Suprapubic skin (tissue), 4 donors: ENCODE measurements around the gene F11. TPM values are rescaled to one million over a fixed set of nuclear protein-coding genes. Genes with fewer than 3 reads are reported as not detected.
"Not testable (repeated sequence)": the region's sequence is repeated elsewhere in the genome, so short reads cannot be mapped to it uniquely, and the experiment has no call there.

Source experiments
- DNase-seq, 2 donors: peaks; one replicate each; pipeline ENCODE4 v3.0.0-alpha.2; 2019; ENCODE audit warnings: low spot score in 2 of 2
- H3K27ac ChIP-seq: fragments of 200-600 bp; sonication (generic); one replicate; pipeline ENCODE4 v1.5.1; 2019
- H3K27me3 ChIP-seq: fragments of 200-600 bp; sonication (generic); one replicate; pipeline ENCODE4 v1.5.1; 2019
- H3K36me3 ChIP-seq: fragments of 200-600 bp; sonication (generic); one replicate; pipeline ENCODE4 v1.5.1; 2019
- H3K4me1 ChIP-seq: fragments of 200-600 bp; sonication (generic); one replicate; pipeline ENCODE4 v1.5.1; 2019
- H3K4me3 ChIP-seq: fragments of 200-600 bp; sonication (generic); one replicate; pipeline ENCODE4 v1.5.1; 2019; ENCODE audit warnings: mild to moderate bottlenecking
- H3K9me3 ChIP-seq: fragments of 200-600 bp; sonication (generic); one replicate; pipeline ENCODE4 v1.5.1; 2019
- CTCF ChIP-seq, 2 donors: fragments of 200-600 bp in 1 of 2; fragments of 450-650 bp in 1 of 2; sonication (generic) in 1 of 2; IDR thresholded peaks; one replicate each; pipeline ENCODE4 v1.5.1; 2016 to 2019; ENCODE audit warnings: antibody characterized with exemption in 2 of 2, mild to moderate bottlenecking in 1 of 2, moderate library complexity in 1 of 2
- EP300 ChIP-seq: sonication (generic); formaldehyde crosslinking; IDR thresholded peaks from one replicate; pipeline ENCODE4 v1.6.1; 2017; ENCODE audit warnings: antibody characterized with exemption
- POLR2A ChIP-seq, 2 donors: fragments of 450-650 bp; IDR thresholded peaks; one replicate each; pipeline ENCODE4 v1.6.1; 2017; ENCODE audit warnings: antibody characterized with exemption in 2 of 2, mild to moderate bottlenecking in 2 of 2, moderate library complexity in 2 of 2
- POLR2AphosphoS5 ChIP-seq, 3 donors: sonication (generic); formaldehyde crosslinking; IDR thresholded peaks; one replicate each; pipeline ENCODE4 v1.6.1; 2017; ENCODE audit warnings: antibody characterized with exemption in 3 of 3
- WGBS: methylation state at CpG from one replicate; pipeline ENCODE4 v1.1.5; 2018; 5-methylcytosine and 5-hydroxymethylcytosine counted together
- total RNA-seq, 4 donors: library from RNA; depleted of rRNA; stranded (reverse); fragments of >200 nt; gene quantifications; one replicate each; pipeline ENCODE4 v1.1.0, GENCODE V29; 2016

Gene F11
- total RNA-seq, 4 donors from 2014 or later = 0.51 TPM; not detected in 3

- DNase-seq = no peak
- TF ChIP-seq EP300 = no peak
- TF ChIP-seq POLR2A (IDR thresholded peaks at IDR 0.05) = no peak
- no peak for TF ChIP-seq POLR2AphosphoS5 (IDR thresholded peaks at IDR 0.05)
- TF ChIP-seq CTCF (IDR thresholded peaks at IDR 0.05) = no peak
- Histone ChIP-seq H3K27ac (no peak overlapping the region), H3K27me3 (no peaks in the 10 kb centered on the region), H3K4me1 (no peaks in the 10 kb centered on the region), H3K36me3 (no peaks in the 10 kb centered on the region), H3K4me3 (no peak overlapping the region), H3K9me3 (no peaks in the 10 kb centered on the region)
- 86% methylated on average over 4 of the region's 4 CpGs for WGBS
Measured at GRCh38 chr4:186236126-186236525, 29.9 kb upstream of the F11 start.

GRCh38 chr4:186240452-186240847, 25.5 kb upstream of the F11 start:
- no peak for TF ChIP-seq CTCF (IDR thresholded peaks at IDR 0.05)
- TF ChIP-seq POLR2A (IDR thresholded peaks at IDR 0.05) = no peak
- no peak for TF ChIP-seq EP300
- no peak for TF ChIP-seq POLR2AphosphoS5 (IDR thresholded peaks at IDR 0.05)
- Histone ChIP-seq H3K9me3 (no peaks in the 10 kb centered on the region), H3K36me3 (no peaks in the 10 kb centered on the region), H3K4me3 (no peak overlapping the region), H3K27me3 (no peaks in the 10 kb centered on the region), H3K27ac (no peak overlapping the region), H3K4me1 (no peaks in the 10 kb centered on the region)
- WGBS = 72% methylated on average over 7 of the region's 7 CpGs
- no peak for DNase-seq

GRCh38 chr4:186240848-186241491, 25.0 kb upstream of the F11 start:
- H3K9me3 ChIP-seq = peaks cover under 1% of the 10 kb centered on the region
- no peak for DNase-seq
- no peaks in the 10 kb centered on the region for H3K36me3 ChIP-seq
- WGBS = 76% methylated on average over 7 of the region's 7 CpGs
- H3K4me3 ChIP-seq = no peak overlapping the region
- H3K27ac ChIP-seq = no peak overlapping the region
- no peak for TF ChIP-seq POLR2AphosphoS5 (IDR thresholded peaks at IDR 0.05)
- TF ChIP-seq CTCF (IDR thresholded peaks at IDR 0.05) = no peak
- no peak for TF ChIP-seq POLR2A (IDR thresholded peaks at IDR 0.05)
- TF ChIP-seq EP300 = no peak
- no peaks in the 10 kb centered on the region for H3K4me1 ChIP-seq
- no peaks in the 10 kb centered on the region for H3K27me3 ChIP-seq

- TF ChIP-seq CTCF (IDR thresholded peaks at IDR 0.05) (no peak), POLR2AphosphoS5 (IDR thresholded peaks at IDR 0.05) (no peak), EP300 (no peak), POLR2A (IDR thresholded peaks at IDR 0.05) (no peak)
- Histone ChIP-seq H3K4me3 (no peak overlapping the region), H3K36me3 (no peaks in the 10 kb centered on the region), H3K4me1 (no peaks in the 10 kb centered on the region), H3K27ac (no peak overlapping the region), H3K27me3 (no peaks in the 10 kb centered on the region), H3K9me3 (peaks cover 3% of the 10 kb centered on the region)
- DNase-seq = no peak
- WGBS = 85% methylated on average over 4 of the region's 4 CpGs
Measured at GRCh38 chr4:186241616-186242015, 24.4 kb upstream of the F11 start.

GRCh38 chr4:186242031-186242430, 24.0 kb upstream of the F11 start:
- not testable (repeated sequence) for H3K36me3 ChIP-seq, DNase-seq, H3K4me3 ChIP-seq, H3K4me1 ChIP-seq, H3K27me3 ChIP-seq, H3K9me3 ChIP-seq, H3K27ac ChIP-seq
- 84% methylated on average over 10 of the region's 10 CpGs for WGBS

- H3K9me3 ChIP-seq = peaks cover 3% of the 10 kb centered on the region
- DNase-seq = no peak
- H3K27ac ChIP-seq = no peak overlapping the region
- no peak overlapping the region for H3K4me3 ChIP-seq
- no peaks in the 10 kb centered on the region for H3K36me3 ChIP-seq
- TF ChIP-seq CTCF (IDR thresholded peaks at IDR 0.05) (no peak), POLR2AphosphoS5 (IDR thresholded peaks at IDR 0.05) (no peak), POLR2A (IDR thresholded peaks at IDR 0.05) (no peak)
- 88% methylated on average over 2 of the region's 2 CpGs for WGBS
- no peaks in the 10 kb centered on the region for H3K4me1 ChIP-seq
- no peaks in the 10 kb centered on the region for H3K27me3 ChIP-seq
Measured at GRCh38 chr4:186243331-186243730, 22.7 kb upstream of the F11 start.
